Measurements from ENCODE around the gene ARIH2. TPM values are rescaled to one million over a fixed set of nuclear protein-coding genes. Genes with fewer than 3 reads are reported as not detected.

Gene ARIH2
- total and polyA plus RNA-seq, 2 experiments from 2014 or later, result 76.4 to 118 TPM

DNA sequence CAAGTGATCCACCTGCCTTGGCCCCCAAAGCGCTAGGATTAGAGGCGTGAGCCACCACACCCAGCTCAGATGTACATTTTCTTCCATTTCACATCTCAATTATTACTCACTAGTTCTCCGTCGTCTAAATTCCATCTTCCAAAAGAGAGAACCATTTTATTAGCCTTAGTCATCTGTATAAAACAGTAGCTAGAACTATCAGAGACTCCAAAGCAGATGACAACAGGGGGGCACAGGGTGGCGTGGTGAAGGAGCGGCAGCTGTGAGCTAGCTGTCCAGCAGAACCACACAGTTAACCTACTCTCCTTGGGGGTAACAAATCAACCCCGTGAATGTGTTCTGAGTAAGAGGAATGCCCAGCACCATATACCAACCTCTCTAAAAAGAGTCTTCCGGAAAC lies 27.0 kb upstream of the ARIH2 start (continued):
- TF ChIP-seq, protein P1, sequence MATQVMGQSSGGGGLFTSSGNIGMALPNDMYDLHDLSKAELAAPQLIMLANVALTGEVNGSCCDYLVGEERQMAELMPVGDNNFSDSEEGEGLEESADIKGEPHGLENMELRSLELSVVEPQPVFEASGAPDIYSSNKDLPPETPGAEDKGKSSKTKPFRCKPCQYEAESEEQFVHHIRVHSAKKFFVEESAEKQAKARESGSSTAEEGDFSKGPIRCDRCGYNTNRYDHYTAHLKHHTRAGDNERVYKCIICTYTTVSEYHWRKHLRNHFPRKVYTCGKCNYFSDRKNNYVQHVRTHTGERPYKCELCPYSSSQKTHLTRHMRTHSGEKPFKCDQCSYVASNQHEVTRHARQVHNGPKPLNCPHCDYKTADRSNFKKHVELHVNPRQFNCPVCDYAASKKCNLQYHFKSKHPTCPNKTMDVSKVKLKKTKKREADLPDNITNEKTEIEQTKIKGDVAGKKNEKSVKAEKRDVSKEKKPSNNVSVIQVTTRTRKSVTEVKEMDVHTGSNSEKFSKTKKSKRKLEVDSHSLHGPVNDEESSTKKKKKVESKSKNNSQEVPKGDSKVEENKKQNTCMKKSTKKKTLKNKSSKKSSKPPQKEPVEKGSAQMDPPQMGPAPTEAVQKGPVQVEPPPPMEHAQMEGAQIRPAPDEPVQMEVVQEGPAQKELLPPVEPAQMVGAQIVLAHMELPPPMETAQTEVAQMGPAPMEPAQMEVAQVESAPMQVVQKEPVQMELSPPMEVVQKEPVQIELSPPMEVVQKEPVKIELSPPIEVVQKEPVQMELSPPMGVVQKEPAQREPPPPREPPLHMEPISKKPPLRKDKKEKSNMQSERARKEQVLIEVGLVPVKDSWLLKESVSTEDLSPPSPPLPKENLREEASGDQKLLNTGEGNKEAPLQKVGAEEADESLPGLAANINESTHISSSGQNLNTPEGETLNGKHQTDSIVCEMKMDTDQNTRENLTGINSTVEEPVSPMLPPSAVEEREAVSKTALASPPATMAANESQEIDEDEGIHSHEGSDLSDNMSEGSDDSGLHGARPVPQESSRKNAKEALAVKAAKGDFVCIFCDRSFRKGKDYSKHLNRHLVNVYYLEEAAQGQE (IDR thresholded peaks at IDR 0.05; ENCODE audit: unreplicated experiment), result no peak
- TF ChIP-seq JUNB (IDR thresholded peaks at IDR 0.05; ENCODE audit: unreplicated experiment) (no peak), EZH2phosphoT487 (IDR thresholded peaks at IDR 0.05; ENCODE audit: unreplicated experiment) (no peak)
- TF ChIP-seq, protein P2, sequence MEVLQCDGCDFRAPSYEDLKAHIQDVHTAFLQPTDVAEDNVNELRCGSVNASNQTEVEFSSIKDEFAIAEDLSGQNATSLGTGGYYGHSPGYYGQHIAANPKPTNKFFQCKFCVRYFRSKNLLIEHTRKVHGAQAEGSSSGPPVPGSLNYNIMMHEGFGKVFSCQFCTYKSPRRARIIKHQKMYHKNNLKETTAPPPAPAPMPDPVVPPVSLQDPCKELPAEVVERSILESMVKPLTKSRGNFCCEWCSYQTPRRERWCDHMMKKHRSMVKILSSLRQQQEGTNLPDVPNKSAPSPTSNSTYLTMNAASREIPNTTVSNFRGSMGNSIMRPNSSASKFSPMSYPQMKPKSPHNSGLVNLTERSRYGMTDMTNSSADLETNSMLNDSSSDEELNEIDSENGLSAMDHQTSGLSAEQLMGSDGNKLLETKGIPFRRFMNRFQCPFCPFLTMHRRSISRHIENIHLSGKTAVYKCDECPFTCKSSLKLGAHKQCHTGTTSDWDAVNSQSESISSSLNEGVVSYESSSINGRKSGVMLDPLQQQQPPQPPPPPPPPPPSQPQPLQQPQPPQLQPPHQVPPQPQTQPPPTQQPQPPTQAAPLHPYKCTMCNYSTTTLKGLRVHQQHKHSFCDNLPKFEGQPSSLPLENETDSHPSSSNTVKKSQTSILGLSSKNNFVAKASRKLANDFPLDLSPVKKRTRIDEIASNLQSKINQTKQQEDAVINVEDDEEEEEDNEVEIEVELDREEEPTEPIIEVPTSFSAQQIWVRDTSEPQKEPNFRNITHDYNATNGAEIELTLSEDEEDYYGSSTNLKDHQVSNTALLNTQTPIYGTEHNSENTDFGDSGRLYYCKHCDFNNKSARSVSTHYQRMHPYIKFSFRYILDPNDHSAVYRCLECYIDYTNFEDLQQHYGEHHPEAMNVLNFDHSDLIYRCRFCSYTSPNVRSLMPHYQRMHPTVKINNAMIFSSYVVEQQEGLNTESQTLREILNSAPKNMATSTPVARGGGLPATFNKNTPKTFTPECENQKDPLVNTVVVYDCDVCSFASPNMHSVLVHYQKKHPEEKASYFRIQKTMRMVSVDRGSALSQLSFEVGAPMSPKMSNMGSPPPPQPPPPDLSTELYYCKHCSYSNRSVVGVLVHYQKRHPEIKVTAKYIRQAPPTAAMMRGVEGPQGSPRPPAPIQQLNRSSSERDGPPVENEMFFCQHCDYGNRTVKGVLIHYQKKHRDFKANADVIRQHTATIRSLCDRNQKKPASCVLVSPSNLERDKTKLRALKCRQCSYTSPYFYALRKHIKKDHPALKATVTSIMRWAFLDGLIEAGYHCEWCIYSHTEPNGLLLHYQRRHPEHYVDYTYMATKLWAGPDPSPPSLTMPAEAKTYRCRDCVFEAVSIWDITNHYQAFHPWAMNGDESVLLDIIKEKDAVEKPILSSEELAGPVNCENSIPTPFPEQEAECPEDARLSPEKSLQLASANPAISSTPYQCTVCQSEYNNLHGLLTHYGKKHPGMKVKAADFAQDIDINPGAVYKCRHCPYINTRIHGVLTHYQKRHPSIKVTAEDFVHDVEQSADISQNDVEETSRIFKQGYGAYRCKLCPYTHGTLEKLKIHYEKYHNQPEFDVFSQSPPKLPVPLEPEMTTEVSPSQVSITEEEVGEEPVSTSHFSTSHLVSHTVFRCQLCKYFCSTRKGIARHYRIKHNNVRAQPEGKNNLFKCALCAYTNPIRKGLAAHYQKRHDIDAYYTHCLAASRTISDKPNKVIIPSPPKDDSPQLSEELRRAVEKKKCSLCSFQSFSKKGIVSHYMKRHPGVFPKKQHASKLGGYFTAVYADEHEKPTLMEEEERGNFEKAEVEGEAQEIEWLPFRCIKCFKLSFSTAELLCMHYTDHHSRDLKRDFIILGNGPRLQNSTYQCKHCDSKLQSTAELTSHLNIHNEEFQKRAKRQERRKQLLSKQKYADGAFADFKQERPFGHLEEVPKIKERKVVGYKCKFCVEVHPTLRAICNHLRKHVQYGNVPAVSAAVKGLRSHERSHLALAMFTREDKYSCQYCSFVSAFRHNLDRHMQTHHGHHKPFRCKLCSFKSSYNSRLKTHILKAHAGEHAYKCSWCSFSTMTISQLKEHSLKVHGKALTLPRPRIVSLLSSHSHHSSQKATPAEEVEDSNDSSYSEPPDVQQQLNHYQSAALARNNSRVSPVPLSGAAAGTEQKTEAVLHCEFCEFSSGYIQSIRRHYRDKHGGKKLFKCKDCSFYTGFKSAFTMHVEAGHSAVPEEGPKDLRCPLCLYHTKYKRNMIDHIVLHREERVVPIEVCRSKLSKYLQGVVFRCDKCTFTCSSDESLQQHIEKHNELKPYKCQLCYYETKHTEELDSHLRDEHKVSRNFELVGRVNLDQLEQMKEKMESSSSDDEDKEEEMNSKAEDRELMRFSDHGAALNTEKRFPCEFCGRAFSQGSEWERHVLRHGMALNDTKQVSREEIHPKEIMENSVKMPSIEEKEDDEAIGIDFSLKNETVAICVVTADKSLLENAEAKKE (CRISPR knock-in tag; IDR thresholded peaks at IDR 0.05), result no peak

GRCh38 chr3:48894516-48894915 lies 24.1 kb upstream of the ARIH2 start:
- Mint-ChIP-seq H3K27ac (no peak overlapping the region), H3K4me1 (peaks cover 14% of the 10 kb centered on the region), H3K4me3 (no peak overlapping the region), H3K36me3 (ENCODE audit: low read depth) (no peaks in the 10 kb centered on the region), H3K27me3 (ENCODE audit: insufficient read depth, low read depth, poor library complexity) (peaks cover 21% of the 10 kb centered on the region), H3K9me3 (no peaks in the 10 kb centered on the region)
- Histone ChIP-seq H3K27me3 (ENCODE audit: insufficient read depth) (0 out of 2 replicates have a peak, but pooled peaks cover 7% of the 10 kb centered on the region), H3K27ac (ENCODE audit: low read depth) (no peak overlapping the region), H3F3A (replicated peaks; ENCODE audit: low read depth) (no peaks in the 10 kb centered on the region), H4K20me1 (replicated peaks; ENCODE audit: insufficient read depth) (no peaks in the 10 kb centered on the region), H3K36me3 (ENCODE audit: insufficient read depth) (no peaks in the 10 kb centered on the region), H3K4me3 (no peak overlapping the region), H3K79me2 (replicated peaks; ENCODE audit: insufficient read depth) (no peaks in the 10 kb centered on the region), H3K4me2 (no peak overlapping the region), H2AFZ (no peak overlapping the region), H3K4me1 (ENCODE audit: insufficient read depth) (no peaks in the 10 kb centered on the region; the same call in 1 of the 2 replicates), H3K9me2 (ENCODE audit: insufficient read depth) (no peaks in the 10 kb centered on the region)
- ATAC-seq (no peak), DNase-seq (ENCODE audit: low spot score) (no peak)
- no peak for TF ChIP-seq STAT1 (IDR thresholded peaks at IDR 0.05; ENCODE audit: unreplicated experiment)
- TF ChIP-seq ZNF331 (CRISPR knock-in tag; IDR thresholded peaks at IDR 0.05; ENCODE audit: low read depth), result no peak
